ENCODE data around the gene PNRC1.

DNA sequence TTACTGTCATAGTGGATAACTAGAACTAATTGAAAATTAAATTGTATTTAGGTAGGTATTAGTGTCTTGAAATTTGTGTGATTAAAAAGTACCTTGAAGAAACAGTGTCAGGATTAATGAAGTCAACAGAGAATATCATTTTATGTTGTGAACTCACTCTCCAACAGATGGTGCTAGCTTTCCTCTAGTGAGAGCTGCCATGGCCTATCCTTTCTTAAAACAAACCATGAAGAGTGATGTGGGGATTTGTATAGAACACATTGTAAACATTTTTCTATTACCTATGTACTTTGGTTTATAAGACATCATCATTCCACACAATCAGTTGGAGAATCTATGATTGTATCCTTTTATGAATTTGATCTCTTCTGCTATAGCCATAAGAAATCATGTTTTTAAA lies 42.1 kb downstream of the PNRC1 start:
- TF ChIP-seq GATA2 (IDR thresholded peaks at IDR 0.05; ENCODE audit: low read depth, low read length), result no peak
- TF ChIP-seq GATA3 (IDR thresholded peaks at IDR 0.05; ENCODE audit: low read depth, low read length), result no peak

Data from SH-SY5Y (cell line).